Measurements from ENCODE around the gene PARP11.
A peak's percentile ranks its signal among the peaks of the same experiment; 100 is the strongest.

The PARP11 gene

DNA sequence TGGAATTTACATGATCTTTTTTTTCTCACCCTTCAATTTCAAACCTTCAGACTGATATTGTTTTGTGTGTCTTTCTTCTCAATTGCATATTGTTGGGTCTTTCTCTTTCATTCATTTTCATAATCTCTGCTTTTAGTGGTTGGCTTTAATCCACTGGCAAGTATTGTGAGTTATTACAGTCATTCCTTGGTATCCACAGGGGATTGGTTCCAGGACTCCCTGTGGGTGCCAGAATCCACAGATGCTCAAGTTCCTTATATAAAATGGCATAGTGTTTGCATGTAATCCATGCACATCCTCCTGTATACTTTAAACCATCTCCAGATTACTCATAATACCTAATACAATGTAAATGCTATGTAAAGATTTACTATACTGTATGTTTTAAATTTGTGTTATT is 29.7 kb upstream of the PARP11 start:
- Histone ChIP-seq H3K4me3 (replicated peaks; ENCODE audit: insufficient read depth, low read length) (no peak overlapping the region), H3K27me3 (ENCODE audit: insufficient read depth, poor library complexity, severe bottlenecking) (no peaks in the 10 kb centered on the region), H3K27ac (replicated peaks) (no peak overlapping the region)
- no peak for DNase-seq (ENCODE audit: low read depth in 1 of 2, low spot score in 1 of 2)
- TF ChIP-seq, protein P1, sequence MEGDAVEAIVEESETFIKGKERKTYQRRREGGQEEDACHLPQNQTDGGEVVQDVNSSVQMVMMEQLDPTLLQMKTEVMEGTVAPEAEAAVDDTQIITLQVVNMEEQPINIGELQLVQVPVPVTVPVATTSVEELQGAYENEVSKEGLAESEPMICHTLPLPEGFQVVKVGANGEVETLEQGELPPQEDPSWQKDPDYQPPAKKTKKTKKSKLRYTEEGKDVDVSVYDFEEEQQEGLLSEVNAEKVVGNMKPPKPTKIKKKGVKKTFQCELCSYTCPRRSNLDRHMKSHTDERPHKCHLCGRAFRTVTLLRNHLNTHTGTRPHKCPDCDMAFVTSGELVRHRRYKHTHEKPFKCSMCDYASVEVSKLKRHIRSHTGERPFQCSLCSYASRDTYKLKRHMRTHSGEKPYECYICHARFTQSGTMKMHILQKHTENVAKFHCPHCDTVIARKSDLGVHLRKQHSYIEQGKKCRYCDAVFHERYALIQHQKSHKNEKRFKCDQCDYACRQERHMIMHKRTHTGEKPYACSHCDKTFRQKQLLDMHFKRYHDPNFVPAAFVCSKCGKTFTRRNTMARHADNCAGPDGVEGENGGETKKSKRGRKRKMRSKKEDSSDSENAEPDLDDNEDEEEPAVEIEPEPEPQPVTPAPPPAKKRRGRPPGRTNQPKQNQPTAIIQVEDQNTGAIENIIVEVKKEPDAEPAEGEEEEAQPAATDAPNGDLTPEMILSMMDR (IDR thresholded peaks at IDR 0.05; ENCODE audit: insufficient read depth, low read length), result no peak
- TF ChIP-seq SPI1 (IDR thresholded peaks at IDR 0.05; ENCODE audit: borderline replicate concordance, low read depth), result no peak

DNA sequence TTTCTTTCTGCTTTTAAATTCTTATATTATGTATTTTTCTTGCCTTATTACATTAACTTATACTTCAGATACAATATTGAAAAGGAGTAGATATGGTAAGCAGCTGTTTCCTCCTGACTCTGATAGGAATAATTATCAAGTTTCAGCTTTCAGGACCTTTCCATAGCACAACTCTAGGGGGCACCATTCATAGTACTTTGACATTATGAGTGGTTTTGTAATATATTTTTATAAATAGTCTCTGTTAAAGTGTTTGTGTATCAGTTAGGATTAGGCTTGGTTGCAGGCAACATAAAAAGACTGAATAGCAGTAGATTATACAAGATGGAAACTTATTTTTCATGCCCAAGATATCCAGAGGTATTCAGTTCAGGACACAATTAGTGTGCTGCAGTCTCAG is 27.9 kb upstream of the PARP11 start:
- Histone ChIP-seq H3K27me3 (ENCODE audit: insufficient read depth, poor library complexity, severe bottlenecking) (no peaks in the 10 kb centered on the region), H3K27ac (replicated peaks) (no peak overlapping the region), H3K4me3 (replicated peaks; ENCODE audit: insufficient read depth, low read length) (no peak overlapping the region)
- DNase-seq (ENCODE audit: low read depth in 1 of 2, low spot score in 1 of 2), result no peak
- no peak for TF ChIP-seq SPI1 (IDR thresholded peaks at IDR 0.05; ENCODE audit: borderline replicate concordance, low read depth)
- TF ChIP-seq, protein P1 (IDR thresholded peaks at IDR 0.05; ENCODE audit: insufficient read depth, low read length), result no peak
- TF ChIP-seq POLR2AphosphoS5 (IDR thresholded peaks at IDR 0.05; ENCODE audit: low read depth), result no peak
- no peak for TF ChIP-seq GABPA (IDR thresholded peaks at IDR 0.05; ENCODE audit: low read depth)
- TF ChIP-seq, protein P2, sequence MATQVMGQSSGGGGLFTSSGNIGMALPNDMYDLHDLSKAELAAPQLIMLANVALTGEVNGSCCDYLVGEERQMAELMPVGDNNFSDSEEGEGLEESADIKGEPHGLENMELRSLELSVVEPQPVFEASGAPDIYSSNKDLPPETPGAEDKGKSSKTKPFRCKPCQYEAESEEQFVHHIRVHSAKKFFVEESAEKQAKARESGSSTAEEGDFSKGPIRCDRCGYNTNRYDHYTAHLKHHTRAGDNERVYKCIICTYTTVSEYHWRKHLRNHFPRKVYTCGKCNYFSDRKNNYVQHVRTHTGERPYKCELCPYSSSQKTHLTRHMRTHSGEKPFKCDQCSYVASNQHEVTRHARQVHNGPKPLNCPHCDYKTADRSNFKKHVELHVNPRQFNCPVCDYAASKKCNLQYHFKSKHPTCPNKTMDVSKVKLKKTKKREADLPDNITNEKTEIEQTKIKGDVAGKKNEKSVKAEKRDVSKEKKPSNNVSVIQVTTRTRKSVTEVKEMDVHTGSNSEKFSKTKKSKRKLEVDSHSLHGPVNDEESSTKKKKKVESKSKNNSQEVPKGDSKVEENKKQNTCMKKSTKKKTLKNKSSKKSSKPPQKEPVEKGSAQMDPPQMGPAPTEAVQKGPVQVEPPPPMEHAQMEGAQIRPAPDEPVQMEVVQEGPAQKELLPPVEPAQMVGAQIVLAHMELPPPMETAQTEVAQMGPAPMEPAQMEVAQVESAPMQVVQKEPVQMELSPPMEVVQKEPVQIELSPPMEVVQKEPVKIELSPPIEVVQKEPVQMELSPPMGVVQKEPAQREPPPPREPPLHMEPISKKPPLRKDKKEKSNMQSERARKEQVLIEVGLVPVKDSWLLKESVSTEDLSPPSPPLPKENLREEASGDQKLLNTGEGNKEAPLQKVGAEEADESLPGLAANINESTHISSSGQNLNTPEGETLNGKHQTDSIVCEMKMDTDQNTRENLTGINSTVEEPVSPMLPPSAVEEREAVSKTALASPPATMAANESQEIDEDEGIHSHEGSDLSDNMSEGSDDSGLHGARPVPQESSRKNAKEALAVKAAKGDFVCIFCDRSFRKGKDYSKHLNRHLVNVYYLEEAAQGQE (IDR thresholded peaks at IDR 0.05; ENCODE audit: insufficient replicate concordance, low read depth), result no peak

DNA sequence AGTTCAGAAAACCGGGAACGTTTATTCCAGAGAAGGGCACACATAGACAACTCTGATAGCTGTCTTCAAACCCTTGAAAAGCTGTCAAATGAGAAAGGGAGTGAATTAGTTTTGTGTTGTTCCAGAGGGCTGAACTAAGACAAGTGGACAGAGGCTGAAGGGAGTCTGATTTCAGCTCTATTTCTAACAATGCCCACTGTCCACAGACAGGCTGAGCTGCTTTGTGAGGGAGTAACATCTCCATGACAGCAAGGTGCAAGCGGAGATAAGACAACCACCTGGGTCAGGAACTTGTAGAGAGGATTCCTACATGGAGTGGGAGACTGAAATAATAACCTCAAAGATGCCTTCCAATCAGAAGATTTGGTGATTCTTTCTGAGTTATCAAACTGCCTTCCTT is 25.6 kb upstream of the PARP11 start:
- Histone ChIP-seq H3K4me3 (replicated peaks; ENCODE audit: insufficient read depth, low read length) (no peak overlapping the region), H3K27me3 (ENCODE audit: insufficient read depth, poor library complexity, severe bottlenecking) (no peaks in the 10 kb centered on the region), H3K27ac (replicated peaks) (peak overlapping the region; percentile 83)
- no peak for DNase-seq (ENCODE audit: low read depth in 1 of 2, low spot score in 1 of 2)
- TF ChIP-seq POLR2AphosphoS5 (IDR thresholded peaks at IDR 0.05; ENCODE audit: low read depth) (no peak), GABPA (IDR thresholded peaks at IDR 0.05; ENCODE audit: low read depth) (no peak), SPI1 (IDR thresholded peaks at IDR 0.05; ENCODE audit: borderline replicate concordance, low read depth) (no peak)
- TF ChIP-seq, protein P2 (IDR thresholded peaks at IDR 0.05; ENCODE audit: insufficient replicate concordance, low read depth), result no peak
- TF ChIP-seq, protein P1 (IDR thresholded peaks at IDR 0.05; ENCODE audit: insufficient read depth, low read length), result no peak

DNA sequence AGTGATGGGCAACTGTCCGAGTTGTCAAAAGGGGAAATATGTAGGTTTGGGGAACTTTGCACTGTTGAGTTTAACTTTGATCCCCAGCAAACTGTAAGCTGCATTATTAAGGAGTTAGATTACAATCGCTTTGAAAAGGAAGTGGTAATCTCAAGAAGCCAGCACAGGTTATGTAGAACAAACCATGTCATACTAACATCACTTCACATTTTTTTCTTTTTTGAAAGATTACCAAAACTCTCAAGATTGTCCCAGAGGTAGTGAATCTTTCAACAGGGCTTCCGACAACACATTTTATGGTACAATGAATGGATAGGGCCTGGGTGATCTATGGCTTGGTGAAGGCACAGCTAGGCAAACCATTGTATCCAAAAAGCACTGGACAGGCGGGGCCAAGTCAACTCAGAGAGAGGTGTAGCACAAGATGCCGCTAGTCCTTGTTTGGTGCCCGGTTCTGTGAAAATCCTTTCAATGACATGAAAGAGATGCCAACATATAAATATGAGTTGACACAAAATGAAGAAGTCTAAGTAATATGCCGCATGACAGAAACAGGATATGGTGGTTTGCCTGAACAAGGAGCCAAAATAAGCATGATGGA is 24.3 kb upstream of the PARP11 start:
- Histone ChIP-seq H3K27me3 (ENCODE audit: insufficient read depth, poor library complexity, severe bottlenecking) (no peaks in the 10 kb centered on the region), H3K27ac (replicated peaks) (peak overlapping the region; percentile 83), H3K4me3 (replicated peaks; ENCODE audit: insufficient read depth, low read length) (no peak overlapping the region)
- peak in 1 of 2 experiments; percentile 33 for DNase-seq (ENCODE audit: low read depth in 1 of 2, low spot score in 1 of 2)
- TF ChIP-seq, protein P2 (IDR thresholded peaks at IDR 0.05; ENCODE audit: insufficient replicate concordance, low read depth), result no peak
- TF ChIP-seq SPI1 (IDR thresholded peaks at IDR 0.05; ENCODE audit: borderline replicate concordance, low read depth), result peak; percentile 51; the same call in 1 of the 2 replicates
